A673 (cell line): ENCODE data around the gene SCAI. TPM values are rescaled to one million over a fixed set of nuclear protein-coding genes. Genes with fewer than 3 reads are reported as not detected.
"Not testable (repeated sequence)": the region's sequence is repeated elsewhere in the genome, so short reads cannot be mapped to it uniquely, and the experiment has no call there.

Source experiments
- BruUV-seq: library from RNA; stranded (reverse); fragments of 400-500 nt; replicated peaks from 2 replicates; lab custom pipeline; 2021; lab: Mats Ljungman, UMichigan
- CTCF ChIA-PET: fragments of 300-600 bp; sonication (Branson Sonifier 250); formaldehyde crosslinking; loops from one replicate; lab custom pipeline; 2022; ENCODE audit warnings: antibody characterized with exemption; lab: Charles Lee
- POLR2A ChIA-PET: fragments of 300-600 bp; sonication (Branson Sonifier 250); formaldehyde crosslinking; loops from one replicate; lab custom pipeline; 2022; ENCODE audit warnings: antibody characterized with exemption; ENCODE audit not compliant: low non-redundant PET; lab: Charles Lee
- DNase-seq: peaks from one replicate; pipeline ENCODE4 v3.0.0-alpha.2; 2015; ENCODE audit warnings: low spot score
- H3K27ac ChIP-seq: fragments of 200-600 bp; sonication (generic); 2 replicates; pipeline ENCODE4 v1.5.1; 2016; ENCODE audit warnings: mixed run types, low read depth, mild to moderate bottlenecking, mixed read lengths, antibody characterized with exemption, low read length; ENCODE audit not compliant: poor library complexity, severe bottlenecking
- H3K27me3 ChIP-seq: fragments of 200-600 bp; sonication (generic); replicated peaks from 2 replicates; pipeline ENCODE4 v1.6.1; 2017; ENCODE audit warnings: mixed run types, low read depth, mild to moderate bottlenecking, mixed read lengths, antibody characterized with exemption, low read length; ENCODE audit not compliant: insufficient read depth, poor library complexity
- H3K36me3 ChIP-seq: fragments of 200-600 bp; sonication (generic); 2 replicates; pipeline ENCODE4 v1.6.1; 2016; ENCODE audit warnings: mixed run types, mild to moderate bottlenecking, mixed read lengths, antibody characterized with exemption, low read length; ENCODE audit not compliant: insufficient read depth, poor library complexity, severe bottlenecking
- H3K4me1 ChIP-seq: fragments of 200-600 bp; sonication (generic); 2 replicates; pipeline ENCODE4 v1.6.1; 2017; ENCODE audit warnings: mixed run types, mild to moderate bottlenecking, mixed read lengths, antibody characterized with exemption, low read length; ENCODE audit not compliant: insufficient read depth, poor library complexity, severe bottlenecking
- H3K4me3 ChIP-seq: fragments of 200-600 bp; sonication (generic); 2 replicates; pipeline ENCODE4 v1.5.1; 2016; ENCODE audit warnings: low read depth, mixed run types, mild to moderate bottlenecking, mixed read lengths, low read length; ENCODE audit not compliant: poor library complexity, severe bottlenecking
- H3K9me3 ChIP-seq: fragments of 200-600 bp; sonication (generic); 2 replicates; pipeline ENCODE4 v1.6.1; 2016; ENCODE audit warnings: mixed run types, low read depth, mild to moderate bottlenecking, mixed read lengths, antibody characterized with exemption, low read length; ENCODE audit not compliant: poor library complexity, severe bottlenecking
- CTCF ChIP-seq: fragments of 300-800, 200-600 bp; sonication (generic); conservative IDR thresholded peaks from 2 replicates; pipeline ENCODE4 v1.5.1; 2017; ENCODE audit warnings: low read depth, mild to moderate bottlenecking, antibody characterized with exemption, low read length, moderate library complexity, mixed read lengths
- EZH2 ChIP-seq: fragments of 200-600 bp; sonication (generic); IDR thresholded peaks from 2 replicates; pipeline ENCODE4 v1.6.1; 2017; ENCODE audit warnings: borderline replicate concordance, low read depth, mild to moderate bottlenecking, mixed read lengths, antibody characterized with exemption, low read length; ENCODE audit not compliant: poor library complexity, severe bottlenecking
- intact Hi-C: fragments of 100-400 bp; cut with micrococcal nuclease; formaldehyde crosslinking; loops from one replicate; pipeline ENCODE4 v1.10.0; 2022; ENCODE audit not compliant: unreplicated experiment
- total RNA-seq: library from RNA; stranded (reverse); gene quantifications from 2 replicates; pipeline ENCODE4 v1.2.3, GENCODE V29; 2021

Gene SCAI
- total RNA-seq, 1 experiment from 2014 or later: 14.1 TPM

- TF ChIP-seq CTCF: no peak
- TF ChIP-seq EZH2: no peak
- CTCF ChIA-PET: no interaction called here
Observed at GRCh38 chr9:125024917-125025316, 118.4 kb downstream of the SCAI start.

GRCh38 chr9:125021069-125021468 is 122.3 kb downstream of the SCAI start:
- no peak overlapping the region for H3K4me3 ChIP-seq
- H3K9me3 ChIP-seq: no peaks in the 10 kb centered on the region
- BruUV-seq: no TSS peak
- CTCF ChIA-PET: no interaction called here
- no peaks in the 10 kb centered on the region for H3K27me3 ChIP-seq
- POLR2A ChIA-PET: no interaction called here
- peaks cover 3% of the 10 kb centered on the region for H3K36me3 ChIP-seq
- TF ChIP-seq EZH2 (no peak), CTCF (no peak)
- no peak for DNase-seq
- intact Hi-C loops: no loop called here
- no peak overlapping the region for H3K27ac ChIP-seq
- H3K4me1 ChIP-seq: no peaks in the 10 kb centered on the region

More at GRCh38 chr9:125024917-125025316, 118.4 kb downstream of the SCAI start:
- Histone ChIP-seq H3K36me3 (peaks cover 3% of the 10 kb centered on the region), H3K27ac (no peak overlapping the region), H3K4me1 (no peaks in the 10 kb centered on the region), H3K9me3 (no peaks in the 10 kb centered on the region), H3K27me3 (no peaks in the 10 kb centered on the region), H3K4me3 (no peak overlapping the region)
- BruUV-seq: no TSS peak
- no peak for DNase-seq
- intact Hi-C loops: no loop called here
- POLR2A ChIA-PET: no interaction called here

- H3K4me3 ChIP-seq, H3K36me3 ChIP-seq, BruUV-seq, CTCF ChIA-PET, intact Hi-C loops, H3K27me3 ChIP-seq, H3K27ac ChIP-seq, H3K4me1 ChIP-seq, DNase-seq, POLR2A ChIA-PET, H3K9me3 ChIP-seq: not testable (repeated sequence)
Observed at GRCh38 chr9:125015655-125016054, 127.7 kb downstream of the SCAI start.

- DNase-seq, CTCF ChIA-PET, H3K4me3 ChIP-seq: not testable (repeated sequence)
Observed at GRCh38 chr9:125012013-125012412, 131.3 kb downstream of the SCAI start.

More at GRCh38 chr9:125012013-125012412, 131.3 kb downstream of the SCAI start:
- intact Hi-C loops, H3K36me3 ChIP-seq, BruUV-seq, H3K9me3 ChIP-seq, H3K4me1 ChIP-seq, H3K27ac ChIP-seq, H3K27me3 ChIP-seq, POLR2A ChIA-PET: not testable (repeated sequence)
